NB4 (cell line): ENCODE measurements around the gene CACNA1D.

Experiments
- DNase-seq: peaks from one replicate; pipeline ENCODE4 v3.0.0; 2010; ENCODE audit warnings: low read depth
- H3K4me3 ChIP-seq: one replicate; pipeline ENCODE4 v1.5.1; 2011; ENCODE audit warnings: mild to moderate bottlenecking, low read depth, low read length, moderate library complexity
- CTCF ChIP-seq: IDR thresholded peaks from one replicate; pipeline ENCODE4 v1.5.1; 2012; ENCODE audit warnings: low read depth, low read length
- MYC ChIP-seq: IDR thresholded peaks from 2 replicates; pipeline ENCODE4 v1.6.1; 2011; ENCODE audit warnings: low read depth, low read length
- POLR2A ChIP-seq: IDR thresholded peaks from 2 replicates; pipeline ENCODE4 v1.6.1; 2011; ENCODE audit warnings: mild to moderate bottlenecking; ENCODE audit not compliant: insufficient read length; ENCODE audit errors: extremely low read depth
- TF ChIP-seq, protein P1 (sequence below): IDR thresholded peaks from 2 replicates; pipeline ENCODE4 v1.6.1; 2011; ENCODE audit warnings: low read depth, low read length

Gene CACNA1D

DNA sequence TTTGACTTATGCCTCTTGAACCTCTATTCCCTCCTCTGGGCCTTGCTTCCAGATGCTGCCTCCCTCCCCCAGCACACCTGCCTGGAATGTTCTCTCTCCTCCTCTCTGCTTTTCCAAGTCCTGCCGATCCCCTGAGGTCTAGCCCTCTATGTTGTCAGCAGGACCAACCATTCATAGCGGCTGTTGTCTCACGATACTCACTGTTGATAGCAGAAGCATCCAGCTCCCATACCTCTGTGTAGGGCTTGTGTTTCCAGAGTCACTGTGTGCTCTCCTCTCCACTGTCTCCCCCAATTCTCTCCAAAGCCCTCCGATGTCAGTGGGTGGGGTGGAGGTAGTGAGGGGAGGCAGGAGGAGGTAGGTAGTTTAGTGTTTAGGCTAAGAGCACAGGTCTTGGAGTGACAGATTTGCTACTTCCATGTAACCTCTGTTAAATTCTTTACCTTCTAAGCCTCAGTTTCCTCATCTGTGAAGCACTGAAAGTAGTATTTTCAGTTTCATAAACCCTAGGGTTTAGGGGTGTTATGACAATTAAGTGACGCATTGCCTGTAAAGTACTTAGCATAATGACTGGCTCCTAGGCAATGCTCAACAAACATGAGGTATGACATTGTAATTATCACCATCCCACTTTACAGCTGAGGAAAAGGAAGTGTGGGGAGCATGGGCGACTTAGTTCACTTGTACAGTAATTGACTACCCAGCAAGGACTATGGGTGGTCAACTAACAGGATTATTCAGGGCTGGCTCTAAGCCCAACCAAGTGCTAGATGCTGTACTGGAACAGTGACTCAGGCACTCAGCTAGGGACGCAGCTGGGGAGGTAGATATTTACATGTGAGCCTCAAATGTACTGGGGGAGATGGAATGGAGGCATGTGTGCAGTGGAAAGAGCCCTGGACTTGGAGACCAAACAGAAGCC lies 122.8 kb downstream of the CACNA1D start:
- TF ChIP-seq POLR2A (no peak), MYC (no peak), CTCF (no peak)
- TF ChIP-seq, protein P1, sequence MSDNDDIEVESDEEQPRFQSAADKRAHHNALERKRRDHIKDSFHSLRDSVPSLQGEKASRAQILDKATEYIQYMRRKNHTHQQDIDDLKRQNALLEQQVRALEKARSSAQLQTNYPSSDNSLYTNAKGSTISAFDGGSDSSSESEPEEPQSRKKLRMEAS, result no peak
- DNase-seq, result no peak
- H3K4me3 ChIP-seq, result no peak overlapping the region

DNA sequence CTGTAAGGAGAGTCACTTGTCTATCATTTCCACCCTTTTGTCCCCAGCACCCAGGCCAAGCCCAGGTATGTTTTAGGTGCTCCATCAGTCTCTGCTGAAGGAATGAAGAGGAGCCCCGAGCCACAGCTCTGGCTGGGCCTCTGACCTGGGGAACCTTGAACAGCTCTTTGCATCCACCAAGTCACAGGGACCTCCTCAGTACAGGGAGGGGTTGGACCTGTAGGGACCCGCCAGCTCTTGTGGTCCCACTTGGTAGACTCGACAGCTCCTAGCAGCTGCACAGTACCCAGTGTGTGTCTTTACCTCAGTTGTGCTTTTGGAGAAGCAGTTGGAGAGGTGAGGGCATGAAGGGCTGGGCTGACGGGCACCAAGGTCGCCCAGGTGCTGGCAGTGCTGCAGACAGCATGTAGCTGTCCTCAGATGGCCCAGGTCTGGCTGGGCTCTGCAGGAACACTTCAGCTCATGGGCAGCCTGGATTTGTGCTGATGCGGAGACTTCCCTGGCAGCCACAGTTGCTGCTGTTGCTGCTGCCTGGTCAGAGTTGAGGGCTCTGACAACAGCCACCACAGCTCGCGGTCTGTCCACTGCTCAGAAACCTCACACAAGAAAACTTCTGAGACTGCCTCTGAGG lies 123.6 kb downstream of the CACNA1D start:
- DNase-seq, result no peak
- no peak overlapping the region for H3K4me3 ChIP-seq
- no peak for TF ChIP-seq CTCF
- TF ChIP-seq, protein P1, result no peak
- no peak for TF ChIP-seq POLR2A
- no peak for TF ChIP-seq MYC

- TF ChIP-seq POLR2A (no peak), CTCF (no peak), MYC (no peak)
- TF ChIP-seq, protein P1, result no peak
- no peak overlapping the region for H3K4me3 ChIP-seq
- DNase-seq, result no peak
Observed at GRCh38 chr3:53618524-53618906, 124.1 kb downstream of the CACNA1D start.

DNA sequence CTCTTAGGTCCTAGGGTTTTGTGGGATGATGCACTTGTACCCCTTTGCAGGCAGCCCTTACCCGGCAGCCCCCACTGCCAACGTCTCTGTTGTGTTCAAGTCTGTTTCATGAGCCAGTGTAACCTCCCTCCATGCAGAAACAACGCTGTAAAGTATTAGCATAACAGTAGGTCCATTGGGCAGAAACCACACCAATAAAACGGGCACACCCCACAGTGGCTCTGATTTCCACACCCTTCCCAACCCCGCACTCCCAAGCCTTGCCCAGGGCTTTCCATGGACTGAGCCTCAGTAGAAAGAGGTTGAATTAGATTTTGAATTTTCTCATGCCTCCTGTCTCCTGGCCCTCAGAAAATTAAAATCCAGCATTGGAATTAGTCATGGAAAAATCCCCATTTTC lies 124.5 kb downstream of the CACNA1D start:
- TF ChIP-seq MYC (no peak), POLR2A (no peak), CTCF (no peak)
- TF ChIP-seq, protein P1, result no peak
- H3K4me3 ChIP-seq, result no peak overlapping the region
- no peak for DNase-seq

DNA sequence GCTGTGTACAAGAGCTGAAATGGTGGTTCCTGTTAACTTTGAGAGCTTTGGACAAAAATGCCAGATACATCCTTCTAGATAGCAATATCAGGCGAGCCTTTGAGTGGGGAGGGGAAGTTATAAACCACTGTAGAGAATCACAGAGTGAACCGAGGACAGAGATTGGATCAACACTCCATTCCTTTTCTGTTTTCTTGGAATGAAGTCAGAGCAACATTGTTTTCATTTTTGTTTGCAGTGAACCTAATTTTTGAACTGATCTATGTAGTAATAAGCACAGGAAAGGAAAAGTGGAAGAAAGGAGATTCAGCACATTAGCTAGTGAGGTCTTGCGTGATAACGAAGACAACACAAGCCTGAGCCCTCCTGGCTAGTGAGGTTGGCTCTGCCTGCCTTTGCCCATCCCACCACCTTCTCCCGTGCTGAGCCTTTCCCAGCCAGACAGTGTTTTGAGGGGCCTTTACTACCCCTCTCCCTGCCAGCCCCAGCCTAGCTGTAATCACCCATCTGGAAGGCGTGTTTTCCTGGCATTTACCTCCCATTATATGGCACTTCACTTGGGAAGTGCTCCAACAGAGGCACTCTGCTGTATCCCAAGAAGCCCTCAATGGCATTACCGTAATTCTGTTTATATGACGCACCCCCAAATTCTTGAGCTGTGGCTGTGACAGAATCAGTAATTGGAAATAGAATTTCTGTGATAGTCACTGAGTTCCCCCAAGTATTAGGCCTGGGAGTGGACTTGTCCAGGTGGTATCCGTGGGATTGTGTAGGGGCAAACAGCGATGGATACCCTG lies 129.8 kb downstream of the CACNA1D start:
- H3K4me3 ChIP-seq, result no peak overlapping the region
- TF ChIP-seq CTCF (no peak), MYC (no peak), POLR2A (no peak)
- TF ChIP-seq, protein P1, result no peak
- no peak for DNase-seq
